CD4-positive, CD25-positive, alpha-beta regulatory T cell (primary cell): ENCODE measurements around the gene BACE1-AS. TPM values are rescaled to one million over a fixed set of nuclear protein-coding genes. Genes with fewer than 3 reads are reported as not detected.

Experiments used
- ATAC-seq, 2 donors: fragments of 150-1000 bp; cut with Tn5 transposase; one replicate each; pipeline ENCODE4 v1.10.0; 2021; ENCODE audit warnings: low read depth in 2 of 2, moderate number of reproducible peaks in 2 of 2, moderate library complexity in 1 of 2
- DNase-seq, 3 donors: peaks; one replicate each; pipeline versions ENCODE4 v3.0.0 to v3.0.0-alpha.2; 2012 to 2022; ENCODE audit warnings: mixed read lengths in 1 of 3
- H3K27ac ChIP-seq: one replicate; pipeline ENCODE4 v1.7.0; 2013; ENCODE audit warnings: mild to moderate bottlenecking, low read length; ENCODE audit not compliant: insufficient read depth, poor library complexity, severe bottlenecking
- H3K27me3 ChIP-seq: one replicate; pipeline ENCODE4 v1.7.0; 2013; ENCODE audit warnings: low read length; ENCODE audit not compliant: control insufficient read depth, insufficient read depth
- H3K36me3 ChIP-seq: one replicate; pipeline ENCODE4 v1.7.0; 2013; ENCODE audit warnings: mild to moderate bottlenecking, low read length, moderate library complexity; ENCODE audit not compliant: control insufficient read depth, insufficient read depth
- H3K4me1 ChIP-seq: 2 replicates; pipeline ENCODE4 v1.7.0; 2013; ENCODE audit warnings: mild to moderate bottlenecking, low read length; ENCODE audit not compliant: insufficient read depth, control insufficient read depth, poor library complexity, severe bottlenecking
- H3K4me3 ChIP-seq: one replicate; pipeline ENCODE4 v1.7.0; 2013; ENCODE audit warnings: low read depth, mild to moderate bottlenecking, low read length, moderate library complexity
- H3K9me3 ChIP-seq, 2 experiments: 1 replicate in 1 of 2; 2 replicates in 1 of 2; pipeline ENCODE4 v1.7.0; 2013; ENCODE audit warnings: low read length in 2 of 2, mild to moderate bottlenecking in 1 of 2, moderate library complexity in 1 of 2; ENCODE audit not compliant: control insufficient read depth in 2 of 2
- H3K27ac Mint-ChIP-seq, 3 donors: one replicate each; pipeline ENCODE4 v1.8.0; 2020 to 2022; ENCODE audit warnings: mild to moderate bottlenecking in 3 of 3, mixed read lengths in 3 of 3, moderate library complexity in 2 of 3
- H3K27me3 Mint-ChIP-seq: one replicate; pipeline ENCODE4 v1.8.0; 2022; ENCODE audit warnings: mild to moderate bottlenecking, mixed read lengths
- H3K36me3 Mint-ChIP-seq: one replicate; pipeline ENCODE4 v1.8.0; 2020; ENCODE audit warnings: mixed read lengths
- H3K4me1 Mint-ChIP-seq, 4 donors: one replicate each; pipeline ENCODE4 v1.8.0; 2020 to 2022; ENCODE audit warnings: mixed read lengths in 4 of 4, mild to moderate bottlenecking in 1 of 4
- H3K4me3 Mint-ChIP-seq, 4 donors: one replicate each; pipeline ENCODE4 v1.8.0; 2020 to 2022; ENCODE audit warnings: mild to moderate bottlenecking in 4 of 4, mixed read lengths in 4 of 4, moderate library complexity in 3 of 4
- H3K9me3 Mint-ChIP-seq, 7 donors: one replicate each; pipeline ENCODE4 v1.8.0; 2020 to 2022; ENCODE audit warnings: mixed read lengths in 7 of 7, mild to moderate bottlenecking in 3 of 7, moderate library complexity in 2 of 7
- polyA plus RNA-seq, 4 donors: library from polyadenylated mRNA; unstranded; fragments of 300-500 nt; fragmentation: Illumina TruSeq; gene quantifications; one replicate each; pipeline ENCODE4 v1.2.3, GENCODE V29; 2021
- total RNA-seq: library from RNA; stranded (reverse); gene quantifications from one replicate; pipeline ENCODE4 v1.2.3, GENCODE V29; 2022

BACE1-AS gene
- total and polyA plus RNA-seq, 5 donors from 2014 or later = 1.2 to 7.2 (median 1.9) TPM

DNA sequence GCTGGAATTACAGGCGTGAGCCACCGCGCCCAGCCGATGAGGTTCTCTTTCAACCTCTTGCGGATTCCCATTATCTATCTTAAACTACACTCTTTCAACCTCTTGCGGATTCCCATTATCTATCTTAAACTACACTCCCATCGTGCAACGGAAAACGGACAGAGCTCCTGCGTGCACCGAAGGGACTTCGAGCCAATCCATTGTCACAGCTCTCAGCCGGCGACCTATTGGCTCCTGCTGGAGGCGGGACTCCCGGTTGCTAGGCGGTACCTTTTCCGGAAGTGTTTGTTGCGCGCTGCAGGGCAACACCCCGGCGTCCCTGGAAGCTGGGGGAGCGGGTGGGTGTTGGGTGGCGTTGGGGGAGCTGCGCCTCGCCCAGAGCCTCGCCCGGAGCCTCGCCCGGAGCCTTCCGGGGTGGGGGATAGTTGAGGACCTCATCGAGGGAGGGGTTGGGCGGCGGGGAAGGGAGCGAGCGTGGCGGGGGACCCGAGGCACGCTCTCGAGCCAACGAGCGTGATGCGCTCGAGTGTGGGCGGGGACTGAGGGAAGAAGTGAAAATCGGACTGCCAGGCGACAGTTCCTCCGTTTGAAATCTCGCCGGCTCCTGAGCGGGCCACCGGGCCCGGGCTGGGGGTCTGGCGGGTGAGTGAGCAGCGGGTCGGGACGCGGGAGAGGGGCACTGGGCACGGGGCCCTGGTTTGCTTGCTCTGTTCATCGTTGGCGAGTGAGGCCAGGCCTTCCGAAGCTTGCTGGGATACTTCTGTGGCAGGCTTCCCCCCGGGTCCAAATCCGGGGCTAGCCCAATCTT is 36.6 kb downstream of the BACE1-AS start, which contains the start of gene CEP164:
CEP164 (plus strand) TSS at position 288 of the 808 bp plus-strand sequence. CDS start 10,733 bp downstream, outside the sequence.
- peak; percentile 94 for ATAC-seq
- peak within 1 kb of the TSS in 2 of 4 donors; percentile 41 to 57 for H3K4me3 Mint-ChIP-seq
- no peaks in the 10 kb centered on the region for H3K9me3 ChIP-seq
- peak; percentile 92 to 99 (median 95) for DNase-seq
- H3K27ac ChIP-seq = peak within 1 kb of the TSS; percentile 89
- peaks cover 20% of the 10 kb centered on the region for H3K4me1 ChIP-seq
- H3K4me3 ChIP-seq = peak within 1 kb of the TSS; percentile 92
- H3K27me3 Mint-ChIP-seq = peaks cover 5% of the 10 kb centered on the region
- H3K27me3 ChIP-seq = no peaks in the 10 kb centered on the region
- H3K9me3 Mint-ChIP-seq = peaks cover 0 to 1% (median 0%) of the 10 kb centered on the region in 7 donors
- no peaks in the 10 kb centered on the region for H3K36me3 ChIP-seq
- H3K27ac Mint-ChIP-seq = peak within 1 kb of the TSS in 2 of 3 donors; percentile 28 to 57
- peaks cover 13 to 25% (median 14%) of the 10 kb centered on the region in 4 donors for H3K4me1 Mint-ChIP-seq
- H3K36me3 Mint-ChIP-seq = no peaks in the 10 kb centered on the region

DNA sequence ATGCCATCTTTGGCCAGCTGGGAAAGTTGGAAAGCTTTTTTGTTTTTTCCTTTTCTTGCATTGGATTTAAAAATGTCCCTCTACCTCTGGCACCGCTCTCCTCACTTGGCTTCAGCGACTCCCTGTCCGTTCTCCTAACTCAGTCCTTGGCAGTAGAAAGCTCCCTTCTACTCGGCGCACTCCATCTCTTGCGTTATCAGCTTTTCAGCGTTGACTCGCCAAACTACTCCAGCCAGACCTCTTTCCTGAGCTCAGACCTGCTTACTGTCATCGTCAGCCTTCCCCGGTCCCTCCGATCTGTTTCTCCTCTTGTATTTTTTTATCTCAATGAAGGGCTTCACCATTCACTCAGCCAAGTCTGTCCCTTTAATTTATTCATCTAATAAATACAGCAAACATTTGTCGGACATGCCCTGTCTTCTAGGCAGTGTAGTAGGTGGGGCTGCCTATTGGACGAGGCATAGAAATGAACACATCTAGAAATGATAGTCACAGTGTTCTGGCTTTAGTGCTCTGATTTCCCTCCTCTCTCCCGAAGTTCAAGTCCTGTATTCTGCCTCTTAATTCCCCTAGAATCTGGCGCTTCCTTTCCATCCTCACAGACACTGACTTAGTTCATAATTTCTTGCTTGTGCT is 37.3 kb downstream of the BACE1-AS start:
- H3K9me3 Mint-ChIP-seq = no peaks in the 10 kb centered on the region
- no peaks in the 10 kb centered on the region for H3K27me3 Mint-ChIP-seq
- ATAC-seq (no peak), DNase-seq (no peak)
- peaks cover 20% of the 10 kb centered on the region for H3K4me1 ChIP-seq
- H3K27me3 ChIP-seq = no peaks in the 10 kb centered on the region
- H3K9me3 ChIP-seq = no peaks in the 10 kb centered on the region
- no peaks in the 10 kb centered on the region for H3K36me3 Mint-ChIP-seq
- peak overlapping the region; percentile 92 for H3K4me3 ChIP-seq
- H3K36me3 ChIP-seq = no peaks in the 10 kb centered on the region
- H3K4me3 Mint-ChIP-seq = no peak overlapping the region
- H3K27ac Mint-ChIP-seq = no peak overlapping the region
- H3K4me1 Mint-ChIP-seq = peaks cover 11 to 32% (median 15%) of the 10 kb centered on the region in 4 donors
- H3K27ac ChIP-seq = peak overlapping the region; percentile 89

DNA sequence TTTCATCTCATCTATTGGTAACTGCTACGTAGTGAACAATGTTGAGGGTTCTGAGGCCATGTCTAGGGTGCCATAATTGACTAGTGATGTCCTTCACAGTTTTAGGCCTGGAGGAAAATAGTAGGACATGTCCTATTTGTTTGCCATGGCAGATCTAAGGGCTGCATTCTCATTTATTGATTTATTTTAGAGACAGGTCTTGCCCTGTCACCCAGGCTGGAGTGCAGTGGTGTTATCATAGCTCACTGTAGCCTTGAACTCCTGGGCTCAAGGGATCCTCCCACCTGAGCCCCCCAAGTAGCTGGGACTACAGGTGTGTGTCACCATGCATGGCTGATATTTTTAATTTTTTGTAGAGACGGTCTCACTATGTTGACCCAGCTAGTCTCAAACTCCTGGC is 41.7 kb downstream of the BACE1-AS start:
- Histone ChIP-seq H3K27ac (no peak overlapping the region), H3K27me3 (no peaks in the 10 kb centered on the region), H3K36me3 (peaks cover 8% of the 10 kb centered on the region), H3K4me1 (peaks cover 17% of the 10 kb centered on the region), H3K9me3 (no peaks in the 10 kb centered on the region), H3K4me3 (no peak overlapping the region)
- H3K4me1 Mint-ChIP-seq = peaks cover 12 to 44% (median 19%) of the 10 kb centered on the region in 4 donors
- DNase-seq = no peak
- H3K9me3 Mint-ChIP-seq = no peaks in the 10 kb centered on the region
- no peak for ATAC-seq
- peaks cover 16% of the 10 kb centered on the region for H3K36me3 Mint-ChIP-seq
- no peak overlapping the region for H3K4me3 Mint-ChIP-seq
- no peaks in the 10 kb centered on the region for H3K27me3 Mint-ChIP-seq
- H3K27ac Mint-ChIP-seq = no peak overlapping the region

GRCh38 chr11:117333917-117334316 is 42.8 kb downstream of the BACE1-AS start:
- H3K27me3 Mint-ChIP-seq = no peaks in the 10 kb centered on the region
- H3K9me3 ChIP-seq = no peaks in the 10 kb centered on the region
- DNase-seq = no peak
- H3K36me3 Mint-ChIP-seq = peaks cover 24% of the 10 kb centered on the region
- H3K36me3 ChIP-seq = peaks cover 10% of the 10 kb centered on the region
- H3K4me3 ChIP-seq = no peak overlapping the region
- H3K27ac Mint-ChIP-seq = no peak overlapping the region
- H3K4me3 Mint-ChIP-seq = no peak overlapping the region
- H3K27ac ChIP-seq = no peak overlapping the region
- no peak for ATAC-seq
- peaks cover 15 to 47% (median 19%) of the 10 kb centered on the region in 4 donors for H3K4me1 Mint-ChIP-seq
- H3K9me3 Mint-ChIP-seq = no peaks in the 10 kb centered on the region
- H3K4me1 ChIP-seq = peaks cover 11% of the 10 kb centered on the region
- H3K27me3 ChIP-seq = no peaks in the 10 kb centered on the region

DNA sequence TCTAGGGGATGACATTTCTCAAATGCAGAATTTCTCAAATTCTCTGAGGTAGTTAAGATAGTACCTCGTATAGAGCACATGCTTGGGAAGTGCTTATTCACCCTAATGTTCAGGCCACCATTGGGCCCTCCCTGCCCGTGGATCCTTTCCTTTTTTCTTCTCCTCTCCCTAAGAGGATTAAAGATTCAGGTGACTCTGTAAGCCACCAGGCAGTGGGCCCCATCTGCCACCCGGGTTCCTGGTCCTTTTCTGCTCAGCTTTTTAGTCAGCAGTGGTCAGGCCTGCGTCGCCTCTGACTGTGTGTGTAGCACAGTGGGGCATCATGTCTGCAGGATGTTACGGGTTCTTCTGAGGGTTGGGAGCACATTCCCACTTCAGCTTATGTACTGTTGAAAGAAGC is 43.8 kb downstream of the BACE1-AS start:
- H3K36me3 ChIP-seq = peaks cover 18% of the 10 kb centered on the region
- Mint-ChIP-seq H3K27ac (no peak overlapping the region), H3K4me3 (no peak overlapping the region), H3K4me1 (peaks cover 14 to 45% (median 19%) of the 10 kb centered on the region in 4 donors), H3K9me3 (no peaks in the 10 kb centered on the region), H3K27me3 (no peaks in the 10 kb centered on the region), H3K36me3 (peaks cover 30% of the 10 kb centered on the region)
- H3K27ac ChIP-seq = no peak overlapping the region
- no peaks in the 10 kb centered on the region for H3K27me3 ChIP-seq
- DNase-seq (no peak), ATAC-seq (no peak)
- no peaks in the 10 kb centered on the region for H3K9me3 ChIP-seq
- H3K4me3 ChIP-seq = no peak overlapping the region
- H3K4me1 ChIP-seq = peaks cover 6% of the 10 kb centered on the region

DNA sequence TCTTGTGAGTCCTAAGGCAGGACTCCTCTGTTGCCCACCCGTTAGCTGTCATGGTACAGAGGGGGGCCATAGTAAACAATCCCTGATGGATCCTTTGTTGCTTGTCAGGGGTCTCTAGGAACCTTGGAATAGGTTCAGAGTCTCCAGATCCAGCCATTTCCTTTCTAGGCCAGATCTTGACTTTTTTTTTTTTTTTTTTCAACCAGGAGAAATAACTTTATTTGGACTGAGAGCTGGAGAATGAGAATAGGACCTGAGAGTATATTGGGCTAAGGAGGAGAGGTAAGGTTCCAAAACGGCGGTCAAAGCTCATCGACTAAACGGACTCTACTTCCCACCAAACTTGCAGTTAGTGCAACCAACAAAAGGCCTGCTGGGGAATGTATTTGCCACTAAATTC is 44.3 kb downstream of the BACE1-AS start:
- Mint-ChIP-seq H3K27ac (peak overlapping the region in 2 of 3 donors; percentile 26 to 51), H3K27me3 (no peaks in the 10 kb centered on the region), H3K9me3 (no peaks in the 10 kb centered on the region), H3K4me3 (no peak overlapping the region), H3K36me3 (peaks cover 35% of the 10 kb centered on the region), H3K4me1 (peaks cover 11 to 40% (median 19%) of the 10 kb centered on the region in 4 donors)
- Histone ChIP-seq H3K9me3 (no peaks in the 10 kb centered on the region), H3K4me3 (no peak overlapping the region), H3K4me1 (peaks cover 4% of the 10 kb centered on the region), H3K27ac (no peak overlapping the region), H3K36me3 (peaks cover 23% of the 10 kb centered on the region), H3K27me3 (no peaks in the 10 kb centered on the region)
- no peak for DNase-seq
- ATAC-seq = no peak

DNA sequence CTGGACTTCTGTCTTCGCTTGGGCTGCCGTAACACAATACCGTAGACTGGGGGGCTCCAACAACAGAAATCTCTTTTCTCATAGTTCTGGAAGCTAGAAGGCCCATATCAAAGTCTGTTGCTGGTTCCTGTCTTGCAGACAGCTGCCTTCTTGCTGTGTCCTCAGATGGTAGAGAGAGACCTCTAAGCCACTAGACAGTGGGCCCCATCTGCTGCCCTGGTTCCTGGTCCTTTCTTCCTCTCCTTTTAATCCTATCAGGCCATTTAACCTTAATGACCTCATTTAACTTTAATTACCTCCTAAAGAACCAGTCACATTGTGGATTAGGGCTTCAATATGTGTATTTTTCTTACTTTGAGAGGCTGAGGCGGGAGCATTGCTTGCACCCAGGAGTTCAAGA is 45.9 kb downstream of the BACE1-AS start:
- peaks cover 41% of the 10 kb centered on the region for H3K36me3 Mint-ChIP-seq
- DNase-seq (no peak), ATAC-seq (no peak)
- Histone ChIP-seq H3K36me3 (peaks cover 36% of the 10 kb centered on the region), H3K4me1 (no peaks in the 10 kb centered on the region), H3K27me3 (no peaks in the 10 kb centered on the region), H3K9me3 (no peaks in the 10 kb centered on the region), H3K4me3 (no peak overlapping the region), H3K27ac (no peak overlapping the region)
- H3K27me3 Mint-ChIP-seq = no peaks in the 10 kb centered on the region
- H3K9me3 Mint-ChIP-seq = no peaks in the 10 kb centered on the region
- H3K27ac Mint-ChIP-seq = no peak overlapping the region
- no peak overlapping the region for H3K4me3 Mint-ChIP-seq
- H3K4me1 Mint-ChIP-seq = peaks cover 5 to 29% (median 13%) of the 10 kb centered on the region in 4 donors
